ENCODE results near the gene ZNF536.
"Not testable (repeated sequence)": the region's sequence is repeated elsewhere in the genome, so short reads cannot be mapped to it uniquely, and the experiment has no call there.

ZNF536 gene

DNA sequence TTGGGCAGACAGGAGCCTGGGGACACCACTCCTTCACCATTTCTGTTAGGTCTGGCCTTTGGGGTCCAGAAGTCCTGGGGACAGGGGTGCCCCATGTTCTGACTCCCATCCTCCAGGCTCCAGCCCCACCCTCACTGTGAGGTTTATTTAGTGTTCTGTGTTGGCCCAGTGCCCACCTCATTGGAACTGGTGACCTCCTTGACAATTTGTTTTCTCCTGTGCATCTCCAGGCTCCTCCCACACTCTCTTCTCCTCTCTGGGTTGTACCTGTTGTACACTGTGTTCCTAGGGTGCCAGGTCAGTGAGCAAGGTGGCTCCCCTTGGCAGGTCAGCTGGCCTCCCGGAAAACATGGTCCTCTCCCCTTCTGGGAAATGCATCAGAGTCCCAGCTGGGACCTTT, 110.8 kb downstream of the ZNF536 start:
- no peak overlapping the region for H3K4me3 ChIP-seq (replicated peaks; ENCODE audit: insufficient read depth, low read length)
- no peak for DNase-seq (ENCODE audit: low read depth in 1 of 2, low spot score in 1 of 2)
- no peak overlapping the region for H3K27ac ChIP-seq (replicated peaks)
- H3K27me3 ChIP-seq (ENCODE audit: insufficient read depth, poor library complexity, severe bottlenecking): peaks cover 2% of the 10 kb centered on the region
- no peak for TF ChIP-seq SPI1 (IDR thresholded peaks at IDR 0.05; ENCODE audit: borderline replicate concordance, low read depth)
- no peak for TF ChIP-seq POLR2AphosphoS5 (IDR thresholded peaks at IDR 0.05; ENCODE audit: low read depth)
- TF ChIP-seq, protein P1, sequence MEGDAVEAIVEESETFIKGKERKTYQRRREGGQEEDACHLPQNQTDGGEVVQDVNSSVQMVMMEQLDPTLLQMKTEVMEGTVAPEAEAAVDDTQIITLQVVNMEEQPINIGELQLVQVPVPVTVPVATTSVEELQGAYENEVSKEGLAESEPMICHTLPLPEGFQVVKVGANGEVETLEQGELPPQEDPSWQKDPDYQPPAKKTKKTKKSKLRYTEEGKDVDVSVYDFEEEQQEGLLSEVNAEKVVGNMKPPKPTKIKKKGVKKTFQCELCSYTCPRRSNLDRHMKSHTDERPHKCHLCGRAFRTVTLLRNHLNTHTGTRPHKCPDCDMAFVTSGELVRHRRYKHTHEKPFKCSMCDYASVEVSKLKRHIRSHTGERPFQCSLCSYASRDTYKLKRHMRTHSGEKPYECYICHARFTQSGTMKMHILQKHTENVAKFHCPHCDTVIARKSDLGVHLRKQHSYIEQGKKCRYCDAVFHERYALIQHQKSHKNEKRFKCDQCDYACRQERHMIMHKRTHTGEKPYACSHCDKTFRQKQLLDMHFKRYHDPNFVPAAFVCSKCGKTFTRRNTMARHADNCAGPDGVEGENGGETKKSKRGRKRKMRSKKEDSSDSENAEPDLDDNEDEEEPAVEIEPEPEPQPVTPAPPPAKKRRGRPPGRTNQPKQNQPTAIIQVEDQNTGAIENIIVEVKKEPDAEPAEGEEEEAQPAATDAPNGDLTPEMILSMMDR (IDR thresholded peaks at IDR 0.05; ENCODE audit: insufficient read depth, low read length): no peak
- TF ChIP-seq, protein P2, sequence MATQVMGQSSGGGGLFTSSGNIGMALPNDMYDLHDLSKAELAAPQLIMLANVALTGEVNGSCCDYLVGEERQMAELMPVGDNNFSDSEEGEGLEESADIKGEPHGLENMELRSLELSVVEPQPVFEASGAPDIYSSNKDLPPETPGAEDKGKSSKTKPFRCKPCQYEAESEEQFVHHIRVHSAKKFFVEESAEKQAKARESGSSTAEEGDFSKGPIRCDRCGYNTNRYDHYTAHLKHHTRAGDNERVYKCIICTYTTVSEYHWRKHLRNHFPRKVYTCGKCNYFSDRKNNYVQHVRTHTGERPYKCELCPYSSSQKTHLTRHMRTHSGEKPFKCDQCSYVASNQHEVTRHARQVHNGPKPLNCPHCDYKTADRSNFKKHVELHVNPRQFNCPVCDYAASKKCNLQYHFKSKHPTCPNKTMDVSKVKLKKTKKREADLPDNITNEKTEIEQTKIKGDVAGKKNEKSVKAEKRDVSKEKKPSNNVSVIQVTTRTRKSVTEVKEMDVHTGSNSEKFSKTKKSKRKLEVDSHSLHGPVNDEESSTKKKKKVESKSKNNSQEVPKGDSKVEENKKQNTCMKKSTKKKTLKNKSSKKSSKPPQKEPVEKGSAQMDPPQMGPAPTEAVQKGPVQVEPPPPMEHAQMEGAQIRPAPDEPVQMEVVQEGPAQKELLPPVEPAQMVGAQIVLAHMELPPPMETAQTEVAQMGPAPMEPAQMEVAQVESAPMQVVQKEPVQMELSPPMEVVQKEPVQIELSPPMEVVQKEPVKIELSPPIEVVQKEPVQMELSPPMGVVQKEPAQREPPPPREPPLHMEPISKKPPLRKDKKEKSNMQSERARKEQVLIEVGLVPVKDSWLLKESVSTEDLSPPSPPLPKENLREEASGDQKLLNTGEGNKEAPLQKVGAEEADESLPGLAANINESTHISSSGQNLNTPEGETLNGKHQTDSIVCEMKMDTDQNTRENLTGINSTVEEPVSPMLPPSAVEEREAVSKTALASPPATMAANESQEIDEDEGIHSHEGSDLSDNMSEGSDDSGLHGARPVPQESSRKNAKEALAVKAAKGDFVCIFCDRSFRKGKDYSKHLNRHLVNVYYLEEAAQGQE (IDR thresholded peaks at IDR 0.05; ENCODE audit: insufficient replicate concordance, low read depth): no peak
- TF ChIP-seq GABPA (IDR thresholded peaks at IDR 0.05; ENCODE audit: low read depth): no peak

DNA sequence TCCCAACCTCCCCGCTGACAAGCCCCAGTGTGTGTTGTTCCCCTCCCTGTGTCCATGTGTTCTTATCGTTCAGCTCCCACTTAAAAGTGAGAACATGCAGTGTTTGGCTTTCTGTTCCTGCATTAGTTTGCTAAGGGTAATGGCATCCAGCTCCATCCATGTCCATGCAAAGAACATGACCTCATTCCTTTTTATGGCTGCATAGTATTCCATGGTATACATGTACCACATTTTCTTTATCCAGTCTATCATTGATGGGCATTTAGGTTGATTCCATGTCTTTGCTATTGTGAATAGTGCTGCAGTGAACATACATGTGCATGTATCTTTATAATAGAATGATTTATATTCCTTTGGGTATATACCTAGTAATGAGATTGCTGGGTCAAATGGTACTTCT, 114.1 kb downstream of the ZNF536 start:
- not testable (repeated sequence) for DNase-seq (ENCODE audit: low read depth in 1 of 2, low spot score in 1 of 2); H3K27me3 ChIP-seq (ENCODE audit: insufficient read depth, poor library complexity, severe bottlenecking); H3K27ac ChIP-seq (replicated peaks)

DNA sequence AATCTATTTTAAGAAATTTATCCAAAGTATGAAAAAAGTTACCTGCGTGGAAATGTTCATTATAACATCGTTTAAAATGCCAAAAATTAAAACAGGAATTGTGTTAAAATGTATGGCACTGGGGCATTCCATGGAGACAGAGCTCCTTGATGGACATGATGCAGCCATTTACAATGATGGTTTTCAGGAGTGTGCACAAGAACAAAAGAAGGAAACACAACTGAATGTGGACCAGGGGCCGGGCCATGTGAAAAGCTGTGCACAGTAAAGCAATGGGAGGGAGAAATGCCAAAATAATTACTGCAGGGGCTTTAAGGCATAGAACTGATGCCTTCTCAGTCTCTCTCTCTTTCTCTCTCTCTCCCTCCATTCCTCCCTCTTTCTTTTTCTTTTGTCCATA, 115.0 kb downstream of the ZNF536 start:
- TF ChIP-seq, protein P1 (IDR thresholded peaks at IDR 0.05; ENCODE audit: insufficient read depth, low read length): no peak
- TF ChIP-seq POLR2AphosphoS5 (IDR thresholded peaks at IDR 0.05; ENCODE audit: low read depth) (no peak), GABPA (IDR thresholded peaks at IDR 0.05; ENCODE audit: low read depth) (no peak), SPI1 (IDR thresholded peaks at IDR 0.05; ENCODE audit: borderline replicate concordance, low read depth) (no peak)
- TF ChIP-seq, protein P2 (IDR thresholded peaks at IDR 0.05; ENCODE audit: insufficient replicate concordance, low read depth): no peak
- DNase-seq (ENCODE audit: low read depth in 1 of 2, low spot score in 1 of 2): no peak
- peaks cover 2% of the 10 kb centered on the region for H3K27me3 ChIP-seq (ENCODE audit: insufficient read depth, poor library complexity, severe bottlenecking)

More for the DNA sequence above, 114.1 kb downstream of the ZNF536 start:
- H3K4me3 ChIP-seq (replicated peaks; ENCODE audit: insufficient read depth, low read length): not testable (repeated sequence)

DNA sequence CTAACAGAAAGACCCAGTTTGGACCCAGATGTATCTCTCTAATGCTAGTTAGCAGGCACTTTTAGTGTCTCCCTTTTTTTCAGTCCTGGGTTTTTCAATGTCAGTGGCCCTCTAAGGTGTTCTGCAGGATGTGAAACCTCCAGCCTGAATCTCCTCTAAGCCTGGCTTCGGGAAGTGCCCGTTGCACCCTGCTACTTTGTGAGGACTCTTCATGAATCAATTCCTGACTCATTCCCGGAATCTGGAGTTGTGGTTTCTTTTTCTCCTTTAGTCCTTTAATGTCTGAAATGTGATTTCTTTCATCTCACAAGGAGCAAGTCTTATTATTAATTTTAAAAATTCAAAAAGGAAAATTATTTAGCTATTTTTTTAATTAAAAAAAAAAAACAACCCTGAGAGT, 116.0 kb downstream of the ZNF536 start:
- DNase-seq (ENCODE audit: low read depth in 1 of 2, low spot score in 1 of 2): no peak
- H3K27ac ChIP-seq (replicated peaks): no peak overlapping the region
- H3K27me3 ChIP-seq (ENCODE audit: insufficient read depth, poor library complexity, severe bottlenecking): peaks cover 2% of the 10 kb centered on the region
- TF ChIP-seq SPI1 (IDR thresholded peaks at IDR 0.05; ENCODE audit: borderline replicate concordance, low read depth) (no peak), GABPA (IDR thresholded peaks at IDR 0.05; ENCODE audit: low read depth) (no peak), POLR2AphosphoS5 (IDR thresholded peaks at IDR 0.05; ENCODE audit: low read depth) (no peak)
- TF ChIP-seq, protein P2 (IDR thresholded peaks at IDR 0.05; ENCODE audit: insufficient replicate concordance, low read depth): no peak
- TF ChIP-seq, protein P1 (IDR thresholded peaks at IDR 0.05; ENCODE audit: insufficient read depth, low read length): no peak
- no peak overlapping the region for H3K4me3 ChIP-seq (replicated peaks; ENCODE audit: insufficient read depth, low read length)

More for the DNA sequence above, 115.0 kb downstream of the ZNF536 start:
- no peak overlapping the region for H3K4me3 ChIP-seq (replicated peaks; ENCODE audit: insufficient read depth, low read length)
- H3K27ac ChIP-seq (replicated peaks): no peak overlapping the region

Data from HL-60 (cell line).